Esophagus squamous epithelium (tissue), 4 donors: Measurements from ENCODE around the gene GABBR2.

Experiments used
- CTCF ChIP-seq, 6 experiments: fragments of 450-650 bp in 4 of 6; fragments of 200-600 bp in 2 of 6; sonication (generic) in 2 of 6; IDR thresholded peaks; one replicate each; pipeline ENCODE4 v1.5.1; 2016 to 2019; ENCODE audit warnings: antibody characterized with exemption in 6 of 6, mild to moderate bottlenecking in 4 of 6, moderate library complexity in 4 of 6
- POLR2A ChIP-seq, 4 donors: fragments of 450-650 bp; IDR thresholded peaks; one replicate each; pipeline ENCODE4 v1.6.1; 2017; ENCODE audit warnings: antibody characterized with exemption in 4 of 4, mild to moderate bottlenecking in 4 of 4, moderate library complexity in 3 of 4

DNA sequence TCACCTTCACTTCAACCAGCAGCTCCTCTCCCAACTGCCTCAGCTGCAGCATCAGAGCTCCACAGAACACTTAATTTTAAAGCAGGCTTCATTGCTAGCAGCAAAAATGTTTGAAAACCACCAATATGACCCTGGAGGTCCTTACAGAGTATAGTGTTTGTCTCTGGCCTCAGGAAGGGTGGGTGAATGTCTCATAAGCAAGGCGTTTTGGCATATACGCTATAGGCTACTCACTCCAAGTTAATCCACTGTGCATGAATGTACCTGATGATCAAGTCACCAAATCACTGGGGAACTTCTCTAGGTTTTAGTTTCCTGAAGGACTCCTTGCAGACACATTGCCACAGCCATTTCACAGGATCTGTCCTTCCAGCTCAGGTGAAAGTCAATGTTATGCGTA is 125.3 kb downstream of the GABBR2 start:
- TF ChIP-seq CTCF (IDR thresholded peaks at IDR 0.05): no peak
- no peak for TF ChIP-seq POLR2A (IDR thresholded peaks at IDR 0.05)
